ENCODE data around the gene B4GALT2.

Gene B4GALT2

GRCh38 chr1:44000122-44000665 lies 21.2 kb downstream of the B4GALT2 start:
- no peak for DNase-seq (ENCODE audit: extremely low read depth in 1 of 2, low read depth in 1 of 2)

GRCh38 chr1:44002165-44002564 lies 23.2 kb downstream of the B4GALT2 start:
- DNase-seq (ENCODE audit: extremely low read depth in 1 of 2, low read depth in 1 of 2) = no peak

GRCh38 chr1:44002606-44003157 lies 23.7 kb downstream of the B4GALT2 start:
- DNase-seq (ENCODE audit: extremely low read depth in 1 of 2, low read depth in 1 of 2) = no peak

- no peak for DNase-seq (ENCODE audit: extremely low read depth in 1 of 2, low read depth in 1 of 2)
These were observed 29.2 kb downstream of the B4GALT2 start for GRCh38 chr1:44008259-44008658.

GRCh38 chr1:44010935-44011471 lies 32.0 kb downstream of the B4GALT2 start:
- DNase-seq (ENCODE audit: extremely low read depth in 1 of 2, low read depth in 1 of 2) = no peak

- no peak for DNase-seq (ENCODE audit: extremely low read depth in 1 of 2, low read depth in 1 of 2)
These were observed 33.4 kb downstream of the B4GALT2 start for GRCh38 chr1:44012404-44012803.

- no peak for DNase-seq (ENCODE audit: extremely low read depth in 1 of 2, low read depth in 1 of 2)
These were observed 34.1 kb downstream of the B4GALT2 start for GRCh38 chr1:44012941-44013609.

GRCh38 chr1:44013949-44014348 lies 34.9 kb downstream of the B4GALT2 start:
- no peak for DNase-seq (ENCODE audit: extremely low read depth in 1 of 2, low read depth in 1 of 2)

GRCh38 chr1:44014365-44015104 lies 35.5 kb downstream of the B4GALT2 start:
- no peak for DNase-seq (ENCODE audit: extremely low read depth in 1 of 2, low read depth in 1 of 2)

- DNase-seq (ENCODE audit: extremely low read depth in 1 of 2, low read depth in 1 of 2) = no peak
These were observed 36.2 kb downstream of the B4GALT2 start for GRCh38 chr1:44015206-44015605.

- no peak for DNase-seq (ENCODE audit: extremely low read depth in 1 of 2, low read depth in 1 of 2)
These were observed 37.3 kb downstream of the B4GALT2 start for GRCh38 chr1:44016041-44016889.

- DNase-seq (ENCODE audit: extremely low read depth in 1 of 2, low read depth in 1 of 2) = no peak
These were observed 37.9 kb downstream of the B4GALT2 start for GRCh38 chr1:44016890-44017400.

GRCh38 chr1:44019466-44019948 lies 40.5 kb downstream of the B4GALT2 start:
- DNase-seq (ENCODE audit: extremely low read depth in 1 of 2, low read depth in 1 of 2) = no peak

- DNase-seq (ENCODE audit: extremely low read depth in 1 of 2, low read depth in 1 of 2) = no peak
These were observed 41.5 kb downstream of the B4GALT2 start for GRCh38 chr1:44020464-44020863.

GRCh38 chr1:44021156-44021555 lies 42.1 kb downstream of the B4GALT2 start:
- no peak for DNase-seq (ENCODE audit: extremely low read depth in 1 of 2, low read depth in 1 of 2)

- no peak for DNase-seq (ENCODE audit: extremely low read depth in 1 of 2, low read depth in 1 of 2)
These were observed 42.7 kb downstream of the B4GALT2 start for GRCh38 chr1:44021581-44022321.

- no peak for DNase-seq (ENCODE audit: extremely low read depth in 1 of 2, low read depth in 1 of 2)
These were observed 45.3 kb downstream of the B4GALT2 start for GRCh38 chr1:44024031-44024902.

- no peak for DNase-seq (ENCODE audit: extremely low read depth in 1 of 2, low read depth in 1 of 2)
These were observed 46.0 kb downstream of the B4GALT2 start for GRCh38 chr1:44024903-44025525.
